GM23338 (cell line): ENCODE measurements around the gene GABARAP.

ENCODE experiments used
- CREB1 ChIP-seq: fragments of 250-450 bp; sonication (Bioruptor Pico); IDR thresholded peaks from 2 replicates; pipeline ENCODE4 v1.5.0; 2020; ENCODE audit warnings: low read depth, mild to moderate bottlenecking, moderate library complexity
- EZH2 ChIP-seq: fragments of 200-600 bp; sonication (generic); IDR thresholded peaks from one replicate; pipeline ENCODE4 v1.8.0; 2017; ENCODE audit warnings: antibody characterized with exemption, mild to moderate bottlenecking, low read depth; ENCODE audit not compliant: unreplicated experiment
- EZH2phosphoT487 ChIP-seq: fragments of 200-600 bp; sonication (generic); IDR thresholded peaks from one replicate; pipeline ENCODE4 v1.8.1; 2018; ENCODE audit warnings: antibody characterized with exemption; ENCODE audit not compliant: unreplicated experiment
- JUNB ChIP-seq: IDR thresholded peaks from one replicate; pipeline ENCODE4 v1.6.1; 2016; ENCODE audit warnings: antibody characterized with exemption; ENCODE audit not compliant: unreplicated experiment
- NANOG ChIP-seq: IDR thresholded peaks from 2 replicates; pipeline ENCODE4 v1.6.1; 2016; ENCODE audit warnings: antibody characterized with exemption, borderline replicate concordance
- POLR2AphosphoS5 ChIP-seq: IDR thresholded peaks from 2 replicates; pipeline ENCODE4 v1.6.1; 2016; ENCODE audit warnings: antibody characterized with exemption, low read depth
- STAT1 ChIP-seq: IDR thresholded peaks from one replicate; pipeline ENCODE4 v1.6.1; 2016; ENCODE audit warnings: antibody characterized with exemption; ENCODE audit not compliant: unreplicated experiment
- ZNF114 ChIP-seq: fragments of 250-450 bp; sonication (Bioruptor Pico); IDR thresholded peaks from 2 replicates; pipeline ENCODE4 v1.5.0; 2020; ENCODE audit warnings: mild to moderate bottlenecking, moderate library complexity
- ZNF331 ChIP-seq: fragments of 250-450 bp; sonication (Bioruptor Pico); IDR thresholded peaks from 2 replicates; pipeline ENCODE4 v1.5.0; 2020; ENCODE audit warnings: low read depth, mild to moderate bottlenecking, moderate library complexity
- TF ChIP-seq, protein P1 (sequence below), 2 experiments: fragments of 200-600 bp in 1 of 2; sonication (generic) in 1 of 2; conservative IDR thresholded peaks; 2 replicates each; pipeline versions ENCODE4 v1.5.1 to v1.6.1; 2016 to 2017; ENCODE audit warnings: antibody characterized with exemption in 2 of 2, low read depth in 2 of 2, mild to moderate bottlenecking in 2 of 2, moderate library complexity in 1 of 2
- TF ChIP-seq, protein P2 (sequence below): IDR thresholded peaks from one replicate; pipeline ENCODE4 v1.6.1; 2018; ENCODE audit warnings: antibody characterized with exemption; ENCODE audit not compliant: unreplicated experiment
- TF ChIP-seq, protein P3 (sequence below): IDR thresholded peaks from 2 replicates; pipeline ENCODE4 v1.6.1; 2016; ENCODE audit warnings: antibody characterized with exemption

DNA sequence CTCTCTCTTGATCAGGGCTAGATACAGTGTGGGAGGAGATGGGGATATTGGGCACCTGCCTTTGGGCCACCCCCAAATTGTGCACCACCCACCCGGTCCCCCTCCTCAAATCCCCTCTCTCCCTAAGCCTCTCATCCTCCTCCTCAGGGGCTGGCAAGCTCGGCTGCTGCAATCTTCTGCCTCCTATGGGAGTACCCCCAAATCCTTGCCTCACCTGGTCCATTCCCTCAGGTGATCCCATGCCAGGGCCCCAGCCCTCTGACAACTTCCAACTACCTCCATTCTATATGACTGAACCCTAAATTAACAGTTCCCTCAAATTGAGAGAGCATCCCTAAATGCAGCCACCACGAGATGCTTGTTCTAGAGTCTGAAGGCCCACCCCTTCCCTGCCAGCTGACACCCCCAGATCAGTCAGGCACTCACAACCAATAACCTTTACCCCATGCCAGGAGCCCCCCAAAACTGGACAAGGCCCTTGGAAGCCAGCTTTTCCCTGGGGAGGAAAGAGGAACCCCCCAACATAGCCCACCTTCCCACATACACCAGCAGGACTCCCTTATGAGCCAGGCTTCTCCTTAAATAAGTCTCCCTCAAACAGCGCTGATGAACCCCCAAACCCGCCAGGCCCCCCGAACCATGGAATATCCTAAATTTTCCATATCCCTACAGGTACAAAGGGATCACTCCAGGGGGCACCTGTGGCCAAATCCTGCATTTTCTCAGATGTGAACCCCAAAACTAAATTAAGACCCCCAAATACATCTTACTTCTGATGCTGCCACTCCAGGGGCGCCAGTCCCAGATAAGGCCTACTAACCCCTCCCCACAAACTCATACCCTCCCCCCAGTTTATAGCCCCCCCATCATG lies 25.8 kb downstream of the GABARAP start:
- no peak for TF ChIP-seq POLR2AphosphoS5
- no peak for TF ChIP-seq EZH2
- TF ChIP-seq, protein P1, sequence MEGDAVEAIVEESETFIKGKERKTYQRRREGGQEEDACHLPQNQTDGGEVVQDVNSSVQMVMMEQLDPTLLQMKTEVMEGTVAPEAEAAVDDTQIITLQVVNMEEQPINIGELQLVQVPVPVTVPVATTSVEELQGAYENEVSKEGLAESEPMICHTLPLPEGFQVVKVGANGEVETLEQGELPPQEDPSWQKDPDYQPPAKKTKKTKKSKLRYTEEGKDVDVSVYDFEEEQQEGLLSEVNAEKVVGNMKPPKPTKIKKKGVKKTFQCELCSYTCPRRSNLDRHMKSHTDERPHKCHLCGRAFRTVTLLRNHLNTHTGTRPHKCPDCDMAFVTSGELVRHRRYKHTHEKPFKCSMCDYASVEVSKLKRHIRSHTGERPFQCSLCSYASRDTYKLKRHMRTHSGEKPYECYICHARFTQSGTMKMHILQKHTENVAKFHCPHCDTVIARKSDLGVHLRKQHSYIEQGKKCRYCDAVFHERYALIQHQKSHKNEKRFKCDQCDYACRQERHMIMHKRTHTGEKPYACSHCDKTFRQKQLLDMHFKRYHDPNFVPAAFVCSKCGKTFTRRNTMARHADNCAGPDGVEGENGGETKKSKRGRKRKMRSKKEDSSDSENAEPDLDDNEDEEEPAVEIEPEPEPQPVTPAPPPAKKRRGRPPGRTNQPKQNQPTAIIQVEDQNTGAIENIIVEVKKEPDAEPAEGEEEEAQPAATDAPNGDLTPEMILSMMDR (conservative IDR thresholded peaks at IDR 0.05; ENCODE audit: low read depth in 2 of 2) = no peak
- TF ChIP-seq JUNB = no peak
- no peak for TF ChIP-seq EZH2phosphoT487
- TF ChIP-seq CREB1 (CRISPR knock-in tag) = no peak
- TF ChIP-seq, protein P2, sequence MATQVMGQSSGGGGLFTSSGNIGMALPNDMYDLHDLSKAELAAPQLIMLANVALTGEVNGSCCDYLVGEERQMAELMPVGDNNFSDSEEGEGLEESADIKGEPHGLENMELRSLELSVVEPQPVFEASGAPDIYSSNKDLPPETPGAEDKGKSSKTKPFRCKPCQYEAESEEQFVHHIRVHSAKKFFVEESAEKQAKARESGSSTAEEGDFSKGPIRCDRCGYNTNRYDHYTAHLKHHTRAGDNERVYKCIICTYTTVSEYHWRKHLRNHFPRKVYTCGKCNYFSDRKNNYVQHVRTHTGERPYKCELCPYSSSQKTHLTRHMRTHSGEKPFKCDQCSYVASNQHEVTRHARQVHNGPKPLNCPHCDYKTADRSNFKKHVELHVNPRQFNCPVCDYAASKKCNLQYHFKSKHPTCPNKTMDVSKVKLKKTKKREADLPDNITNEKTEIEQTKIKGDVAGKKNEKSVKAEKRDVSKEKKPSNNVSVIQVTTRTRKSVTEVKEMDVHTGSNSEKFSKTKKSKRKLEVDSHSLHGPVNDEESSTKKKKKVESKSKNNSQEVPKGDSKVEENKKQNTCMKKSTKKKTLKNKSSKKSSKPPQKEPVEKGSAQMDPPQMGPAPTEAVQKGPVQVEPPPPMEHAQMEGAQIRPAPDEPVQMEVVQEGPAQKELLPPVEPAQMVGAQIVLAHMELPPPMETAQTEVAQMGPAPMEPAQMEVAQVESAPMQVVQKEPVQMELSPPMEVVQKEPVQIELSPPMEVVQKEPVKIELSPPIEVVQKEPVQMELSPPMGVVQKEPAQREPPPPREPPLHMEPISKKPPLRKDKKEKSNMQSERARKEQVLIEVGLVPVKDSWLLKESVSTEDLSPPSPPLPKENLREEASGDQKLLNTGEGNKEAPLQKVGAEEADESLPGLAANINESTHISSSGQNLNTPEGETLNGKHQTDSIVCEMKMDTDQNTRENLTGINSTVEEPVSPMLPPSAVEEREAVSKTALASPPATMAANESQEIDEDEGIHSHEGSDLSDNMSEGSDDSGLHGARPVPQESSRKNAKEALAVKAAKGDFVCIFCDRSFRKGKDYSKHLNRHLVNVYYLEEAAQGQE = no peak
- TF ChIP-seq STAT1 = no peak
- TF ChIP-seq NANOG = no peak
- TF ChIP-seq, protein P3, sequence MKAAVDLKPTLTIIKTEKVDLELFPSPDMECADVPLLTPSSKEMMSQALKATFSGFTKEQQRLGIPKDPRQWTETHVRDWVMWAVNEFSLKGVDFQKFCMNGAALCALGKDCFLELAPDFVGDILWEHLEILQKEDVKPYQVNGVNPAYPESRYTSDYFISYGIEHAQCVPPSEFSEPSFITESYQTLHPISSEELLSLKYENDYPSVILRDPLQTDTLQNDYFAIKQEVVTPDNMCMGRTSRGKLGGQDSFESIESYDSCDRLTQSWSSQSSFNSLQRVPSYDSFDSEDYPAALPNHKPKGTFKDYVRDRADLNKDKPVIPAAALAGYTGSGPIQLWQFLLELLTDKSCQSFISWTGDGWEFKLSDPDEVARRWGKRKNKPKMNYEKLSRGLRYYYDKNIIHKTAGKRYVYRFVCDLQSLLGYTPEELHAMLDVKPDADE = no peak
- no peak for TF ChIP-seq ZNF114
- no peak for TF ChIP-seq ZNF331 (CRISPR knock-in tag)
